Gastroesophageal sphincter (tissue), 3 donors: ENCODE data around the gene PDXK.

Experiments used
- POLR2AphosphoS5 ChIP-seq: sonication (generic); formaldehyde crosslinking; IDR thresholded peaks from one replicate; pipeline ENCODE4 v1.6.1; 2017; ENCODE audit warnings: antibody characterized with exemption
- TF ChIP-seq, protein P1 (sequence below), 4 experiments: fragments of 200-600 bp in 2 of 4; fragments of 450-650 bp in 2 of 4; sonication (generic) in 1 of 4; IDR thresholded peaks; one replicate each; pipeline ENCODE4 v1.5.1; 2017 to 2019; ENCODE audit warnings: antibody characterized with exemption in 4 of 4, mild to moderate bottlenecking in 2 of 4, moderate library complexity in 2 of 4

DNA sequence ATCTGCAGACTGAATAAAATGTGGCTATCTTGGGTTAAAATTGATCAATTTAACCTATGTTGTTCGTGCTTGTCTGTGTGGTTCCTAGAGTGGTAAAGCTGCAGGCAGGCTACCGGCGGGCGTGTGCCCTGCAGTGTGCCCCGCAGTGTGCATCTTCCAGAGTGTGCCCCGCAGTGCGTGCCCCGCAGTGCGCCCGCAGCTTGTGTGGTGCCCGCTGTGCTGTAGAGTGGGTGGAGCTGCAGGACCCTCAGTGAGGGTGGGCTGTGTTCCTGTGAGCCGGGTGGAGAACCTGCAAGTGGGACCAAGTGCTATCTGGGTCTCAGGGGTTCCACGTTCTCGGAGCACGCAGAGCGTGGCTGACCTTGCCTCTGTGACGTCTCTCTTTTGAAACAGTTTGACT, 81.2 kb downstream of the PDXK start:
- TF ChIP-seq, protein P1, sequence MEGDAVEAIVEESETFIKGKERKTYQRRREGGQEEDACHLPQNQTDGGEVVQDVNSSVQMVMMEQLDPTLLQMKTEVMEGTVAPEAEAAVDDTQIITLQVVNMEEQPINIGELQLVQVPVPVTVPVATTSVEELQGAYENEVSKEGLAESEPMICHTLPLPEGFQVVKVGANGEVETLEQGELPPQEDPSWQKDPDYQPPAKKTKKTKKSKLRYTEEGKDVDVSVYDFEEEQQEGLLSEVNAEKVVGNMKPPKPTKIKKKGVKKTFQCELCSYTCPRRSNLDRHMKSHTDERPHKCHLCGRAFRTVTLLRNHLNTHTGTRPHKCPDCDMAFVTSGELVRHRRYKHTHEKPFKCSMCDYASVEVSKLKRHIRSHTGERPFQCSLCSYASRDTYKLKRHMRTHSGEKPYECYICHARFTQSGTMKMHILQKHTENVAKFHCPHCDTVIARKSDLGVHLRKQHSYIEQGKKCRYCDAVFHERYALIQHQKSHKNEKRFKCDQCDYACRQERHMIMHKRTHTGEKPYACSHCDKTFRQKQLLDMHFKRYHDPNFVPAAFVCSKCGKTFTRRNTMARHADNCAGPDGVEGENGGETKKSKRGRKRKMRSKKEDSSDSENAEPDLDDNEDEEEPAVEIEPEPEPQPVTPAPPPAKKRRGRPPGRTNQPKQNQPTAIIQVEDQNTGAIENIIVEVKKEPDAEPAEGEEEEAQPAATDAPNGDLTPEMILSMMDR (IDR thresholded peaks at IDR 0.05), result no peak
- TF ChIP-seq POLR2AphosphoS5, result no peak
